Spinal cord (tissue), 10 donors: ENCODE results near the gene PIKFYVE. TPM values are rescaled to one million over a fixed set of nuclear protein-coding genes. Genes with fewer than 3 reads are reported as not detected.
A peak's percentile ranks its signal among the peaks of the same experiment; 100 is the strongest.
"Not testable (repeated sequence)": the region's sequence is repeated elsewhere in the genome, so short reads cannot be mapped to it uniquely, and the experiment has no call there.

Experiments used
- DNase-seq, 6 donors: peaks; one replicate each; pipeline versions ENCODE4 v3.0.0 to v3.0.0-alpha.2; 2013 to 2015; ENCODE audit warnings: low spot score in 6 of 6, low read depth in 4 of 6
- H3K27ac ChIP-seq: one replicate; pipeline ENCODE4 v1.5.1; 2013; ENCODE audit warnings: low read depth, low read length, control low read depth
- H3K27me3 ChIP-seq: one replicate; pipeline ENCODE4 v1.6.1; 2013; ENCODE audit warnings: low read length; ENCODE audit not compliant: control insufficient read depth, insufficient read depth
- H3K36me3 ChIP-seq: one replicate; pipeline ENCODE4 v1.6.1; 2013; ENCODE audit warnings: low read length; ENCODE audit not compliant: control insufficient read depth, insufficient read depth
- H3K4me1 ChIP-seq: one replicate; pipeline ENCODE4 v1.6.1; 2013; ENCODE audit warnings: low read length; ENCODE audit not compliant: control insufficient read depth, insufficient read depth
- H3K4me3 ChIP-seq: one replicate; pipeline ENCODE4 v1.5.1; 2013; ENCODE audit warnings: low read depth, low read length, control low read depth
- H3K9me3 ChIP-seq: one replicate; pipeline ENCODE4 v1.6.1; 2013; ENCODE audit warnings: low read length; ENCODE audit not compliant: control insufficient read depth, insufficient read depth
- WGBS: methylation state at CpG from one replicate; pipeline ENCODE4 v1.1.5; 2013; ENCODE audit warnings: missing lambda C conversion rate; ENCODE audit not compliant: insufficient coverage; 5-methylcytosine and 5-hydroxymethylcytosine counted together
- long read RNA-seq, 4 donors: transcript quantifications; one replicate each; lab custom pipeline, GENCODE V29; 2026
- polyA plus RNA-seq, 2 donors: library from polyadenylated mRNA; unstranded; fragments of 120-200 nt; gene quantifications; one replicate each; pipeline ENCODE4 v1.2.1, GENCODE V29; 2013; ENCODE audit not compliant: insufficient read length in 2 of 2
- total RNA-seq, 2 donors: library from RNA; depleted of rRNA in 1 of 2; stranded (reverse); fragments of 120-200 nt in 1 of 2; fragments of >200 nt in 1 of 2; gene quantifications; one replicate each; pipeline versions ENCODE4 v1.2.3 to v1.2.4, GENCODE V29; 2013 to 2014
- donor health status: healthy.

PIKFYVE gene
- total RNA-seq (10 to 100 TPM; 48.4 to 60.0 TPM), polyA plus RNA-seq (10 to 100 TPM; 20.5 to 25.5 TPM)
- long read RNA-seq, donor 1, full-length matches to known transcripts = 1 of 1 reads
- long read RNA-seq, donor 1, partial matches to known transcripts = 0 of 1 reads
- long read RNA-seq, donor 1, other reads (novel, unspliced or antisense) = 0 of 1 reads
- long read RNA-seq, donor 2, partial matches to known transcripts = 0 of 1 reads
- long read RNA-seq, donor 2, other reads (novel, unspliced or antisense) = 0 of 1 reads
- long read RNA-seq, donor 3 = 0 reads
- long read RNA-seq, donor 4, partial matches to known transcripts = 47 of 47 reads
- long read RNA-seq, donor 4, other reads (novel, unspliced or antisense) = 0 of 47 reads

DNA sequence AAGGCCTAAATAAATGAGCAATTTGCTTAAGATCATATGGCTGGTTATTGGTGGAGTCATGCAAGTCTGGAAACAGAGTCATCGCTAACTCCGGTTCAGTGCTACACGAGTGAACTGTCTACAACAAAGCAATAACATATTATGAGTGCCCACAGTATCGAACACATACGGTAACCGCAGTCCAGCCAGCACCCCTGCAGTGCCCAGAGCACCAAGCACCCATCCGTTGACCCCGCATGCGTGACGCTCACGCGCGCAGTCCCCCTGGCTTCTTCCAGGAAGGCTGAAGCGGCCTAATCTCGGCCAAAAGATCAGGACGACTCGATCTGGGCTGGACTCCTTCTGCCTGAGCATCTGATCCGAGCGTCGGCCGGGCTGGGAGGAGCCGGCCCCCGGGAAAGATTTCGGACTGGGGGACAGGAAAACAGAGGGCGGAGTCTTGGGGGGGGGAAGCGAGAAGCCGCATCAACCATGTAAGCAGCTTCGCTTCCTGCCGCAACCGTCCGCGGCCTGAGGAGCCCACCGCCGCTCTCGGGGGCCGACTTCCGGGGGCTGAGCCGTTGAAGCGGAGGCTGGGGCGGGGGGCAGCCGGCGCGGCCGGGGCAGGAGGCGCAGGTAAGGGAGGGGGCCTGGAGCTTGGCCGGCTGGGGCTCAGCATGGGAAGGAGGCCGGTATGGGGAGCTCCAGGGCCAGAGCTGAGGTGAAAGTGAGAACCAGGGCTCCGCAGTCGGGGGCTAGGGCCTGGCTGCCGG lies at the start of gene PIKFYVE:
Gene PIKFYVE (plus strand): TSS at position 455 of the 752 bp plus-strand sequence. CDS start 5,265 bp downstream, outside the sequence.
- Histone ChIP-seq H3K36me3 (no peaks in the 10 kb centered on the region), H3K4me3 (peak within 1 kb of the TSS; percentile 89), H3K4me1 (peaks cover 13% of the 10 kb centered on the region), H3K27me3 (no peaks in the 10 kb centered on the region), H3K9me3 (peaks cover 3% of the 10 kb centered on the region), H3K27ac (peak within 1 kb of the TSS; percentile 95)
- peak; percentile 93 to 99 (median 98) for DNase-seq
- WGBS = under 1% methylated on average over 48 of the region's 50 CpGs

- not testable (repeated sequence) for H3K4me3 ChIP-seq, H3K4me1 ChIP-seq, H3K9me3 ChIP-seq, H3K36me3 ChIP-seq, H3K27ac ChIP-seq, DNase-seq, H3K27me3 ChIP-seq
- WGBS = 100% methylated on average over 1 of the region's 3 CpGs
Observed at GRCh38 chr2:208221873-208222272, 44.2 kb upstream of the PIKFYVE start.

DNA sequence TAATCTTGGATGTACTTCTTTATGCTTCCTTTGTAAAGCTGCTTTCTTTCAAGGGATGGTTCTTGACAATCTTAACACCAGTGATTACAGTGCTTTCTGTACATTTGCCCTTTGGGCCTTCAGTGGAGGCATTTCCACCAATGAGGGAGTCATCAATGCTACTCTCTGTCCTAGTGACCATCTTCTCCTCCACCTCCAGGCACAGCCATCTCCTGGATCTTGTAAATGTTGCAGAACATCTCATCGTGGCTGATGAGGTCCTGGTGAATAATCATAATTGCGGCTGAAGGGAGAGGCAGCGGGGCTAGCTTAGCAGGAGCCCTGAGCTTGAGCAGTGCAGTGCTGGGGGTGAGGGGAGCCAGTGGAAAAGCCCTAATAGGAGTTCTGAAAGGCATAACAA lies 43.7 kb upstream of the PIKFYVE start:
- no peak overlapping the region for H3K4me3 ChIP-seq
- no peak overlapping the region for H3K27ac ChIP-seq
- no peaks in the 10 kb centered on the region for H3K9me3 ChIP-seq
- H3K4me1 ChIP-seq = no peaks in the 10 kb centered on the region
- no peaks in the 10 kb centered on the region for H3K27me3 ChIP-seq
- H3K36me3 ChIP-seq = no peaks in the 10 kb centered on the region
- DNase-seq = no peak
- WGBS = 76% methylated on average over 3 of the region's 3 CpGs

DNA sequence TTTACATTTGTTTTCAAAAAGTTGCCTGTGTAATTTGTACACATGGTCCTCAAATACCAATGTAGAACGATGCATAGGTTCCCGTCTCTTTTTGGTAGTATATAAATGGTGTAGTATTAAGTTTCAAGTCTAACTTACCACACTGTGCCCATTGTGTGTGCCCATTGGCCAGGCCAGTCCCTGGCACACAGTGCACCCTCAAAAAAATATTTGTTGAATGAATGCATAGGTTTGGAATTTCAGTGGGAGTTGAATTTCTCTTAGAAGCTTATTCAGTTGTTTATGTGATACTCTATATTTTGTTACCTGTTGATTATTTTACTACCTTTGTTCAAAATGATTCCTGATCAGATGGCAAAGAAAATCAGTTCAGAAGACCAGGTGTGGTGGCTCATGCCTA lies 41.3 kb upstream of the PIKFYVE start:
- Histone ChIP-seq H3K27ac (no peak overlapping the region), H3K4me1 (no peaks in the 10 kb centered on the region), H3K36me3 (no peaks in the 10 kb centered on the region), H3K4me3 (no peak overlapping the region), H3K27me3 (no peaks in the 10 kb centered on the region), H3K9me3 (no peaks in the 10 kb centered on the region)
- WGBS = no CpG with 5 or more reads among the region's 2 CpGs
- DNase-seq = no peak

DNA sequence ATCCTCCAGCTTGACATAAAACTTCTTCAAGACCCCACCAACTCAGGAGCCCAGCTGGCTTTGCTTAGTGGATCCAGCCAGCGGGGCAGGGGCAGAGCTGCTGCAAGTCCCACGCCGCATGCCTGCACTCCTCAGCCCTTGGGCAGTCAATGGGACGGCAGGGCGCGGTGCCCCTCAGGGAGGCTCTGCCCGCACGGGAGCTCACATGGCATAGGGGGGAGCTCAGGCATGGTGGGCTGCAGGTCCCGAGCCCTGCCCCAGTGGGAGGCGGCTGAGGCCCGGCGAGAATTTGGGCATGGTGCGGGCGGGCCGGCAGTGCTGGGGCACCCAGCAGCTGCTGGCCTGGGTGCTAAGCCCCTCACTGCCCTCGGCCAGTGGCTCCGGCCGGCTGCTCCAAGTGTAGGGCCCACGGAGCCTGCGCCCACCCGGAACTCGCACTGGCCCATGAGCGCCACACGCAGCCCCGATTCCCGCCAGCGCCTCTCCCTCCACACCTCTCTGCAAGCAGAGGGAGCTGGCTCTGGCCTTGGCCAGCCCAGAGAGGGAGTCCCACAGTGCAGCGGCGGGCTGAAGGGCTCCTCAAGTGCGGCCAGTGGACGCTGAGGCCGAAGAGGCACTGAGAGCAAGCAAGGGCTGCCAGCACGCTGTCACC lies 38.3 kb upstream of the PIKFYVE start:
- WGBS = 93% methylated on average over 31 of the region's 33 CpGs

DNA sequence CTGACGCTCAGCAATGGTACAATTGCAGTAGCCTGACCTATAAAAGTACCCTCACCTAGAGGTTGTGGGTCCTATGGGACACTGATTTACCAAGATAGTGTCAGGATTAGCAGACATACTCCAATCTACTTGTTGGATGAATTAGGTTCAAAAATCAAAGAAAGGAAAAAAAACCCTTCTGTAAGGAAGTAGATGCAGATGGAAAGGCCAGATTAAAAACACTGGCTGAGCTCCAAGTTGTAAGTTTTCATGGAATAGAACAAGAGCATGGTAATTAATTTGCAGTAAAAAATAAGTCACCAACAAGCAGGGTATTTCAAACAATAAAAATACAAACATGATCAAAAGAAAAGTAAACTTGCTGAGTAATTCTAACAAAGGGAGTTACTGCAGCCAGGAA lies 37.6 kb upstream of the PIKFYVE start:
- no peak for DNase-seq
- no peaks in the 10 kb centered on the region for H3K4me1 ChIP-seq
- H3K36me3 ChIP-seq = no peaks in the 10 kb centered on the region
- no peaks in the 10 kb centered on the region for H3K9me3 ChIP-seq
- H3K27ac ChIP-seq = no peak overlapping the region
- no peak overlapping the region for H3K4me3 ChIP-seq
- H3K27me3 ChIP-seq = no peaks in the 10 kb centered on the region
- no CpG with 5 or more reads among the region's 1 CpG for WGBS

More for the DNA sequence above, 38.3 kb upstream of the PIKFYVE start:
- no peak for DNase-seq
- Histone ChIP-seq H3K4me1 (no peaks in the 10 kb centered on the region), H3K4me3 (no peak overlapping the region), H3K27me3 (no peaks in the 10 kb centered on the region), H3K9me3 (no peaks in the 10 kb centered on the region), H3K36me3 (no peaks in the 10 kb centered on the region), H3K27ac (no peak overlapping the region)

- H3K27me3 ChIP-seq = no peaks in the 10 kb centered on the region
- H3K4me1 ChIP-seq = no peaks in the 10 kb centered on the region
- DNase-seq = no peak
- no peak overlapping the region for H3K4me3 ChIP-seq
- WGBS = 83% methylated on average over 1 of the region's 1 CpG
- H3K9me3 ChIP-seq = no peaks in the 10 kb centered on the region
- H3K27ac ChIP-seq = no peak overlapping the region
- peaks cover 13% of the 10 kb centered on the region for H3K36me3 ChIP-seq
Observed at GRCh38 chr2:208234786-208235185, 31.3 kb upstream of the PIKFYVE start.

DNA sequence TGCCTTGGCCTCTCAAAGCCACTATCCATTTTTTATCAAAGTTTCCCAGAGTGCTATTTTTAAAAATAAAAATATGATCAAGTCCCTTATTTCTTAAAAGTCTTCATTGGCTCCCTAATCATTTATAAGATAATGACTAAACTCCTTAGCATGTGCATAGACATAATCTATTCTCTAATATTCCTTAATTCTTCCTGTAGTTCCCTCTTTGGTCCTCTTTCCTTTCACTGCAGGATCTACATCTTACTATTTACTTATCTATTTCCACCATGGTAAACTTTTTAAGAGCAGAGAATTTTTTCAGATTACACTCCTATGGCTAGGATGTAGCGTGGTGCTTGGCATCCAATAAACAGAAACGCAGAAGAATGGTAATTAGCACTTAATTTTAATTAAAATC lies 30.2 kb upstream of the PIKFYVE start:
- DNase-seq = no peak
- no peaks in the 10 kb centered on the region for H3K4me1 ChIP-seq
- no peaks in the 10 kb centered on the region for H3K9me3 ChIP-seq
- H3K4me3 ChIP-seq = no peak overlapping the region
- H3K27me3 ChIP-seq = no peaks in the 10 kb centered on the region
- H3K27ac ChIP-seq = no peak overlapping the region
- H3K36me3 ChIP-seq = peaks cover 15% of the 10 kb centered on the region
- no CpG with 5 or more reads among the region's 2 CpGs for WGBS

GRCh38 chr2:208239770-208240493 lies 26.1 kb upstream of the PIKFYVE start:
- no peaks in the 10 kb centered on the region for H3K4me1 ChIP-seq
- 86% methylated on average over 7 of the region's 9 CpGs for WGBS
- no peak overlapping the region for H3K27ac ChIP-seq
- no peak for DNase-seq
- H3K27me3 ChIP-seq = no peaks in the 10 kb centered on the region
- H3K9me3 ChIP-seq = no peaks in the 10 kb centered on the region
- no peak overlapping the region for H3K4me3 ChIP-seq
- peaks cover 34% of the 10 kb centered on the region for H3K36me3 ChIP-seq
